ENCODE measurements around the gene MAPKAP1.

The MAPKAP1 gene

DNA sequence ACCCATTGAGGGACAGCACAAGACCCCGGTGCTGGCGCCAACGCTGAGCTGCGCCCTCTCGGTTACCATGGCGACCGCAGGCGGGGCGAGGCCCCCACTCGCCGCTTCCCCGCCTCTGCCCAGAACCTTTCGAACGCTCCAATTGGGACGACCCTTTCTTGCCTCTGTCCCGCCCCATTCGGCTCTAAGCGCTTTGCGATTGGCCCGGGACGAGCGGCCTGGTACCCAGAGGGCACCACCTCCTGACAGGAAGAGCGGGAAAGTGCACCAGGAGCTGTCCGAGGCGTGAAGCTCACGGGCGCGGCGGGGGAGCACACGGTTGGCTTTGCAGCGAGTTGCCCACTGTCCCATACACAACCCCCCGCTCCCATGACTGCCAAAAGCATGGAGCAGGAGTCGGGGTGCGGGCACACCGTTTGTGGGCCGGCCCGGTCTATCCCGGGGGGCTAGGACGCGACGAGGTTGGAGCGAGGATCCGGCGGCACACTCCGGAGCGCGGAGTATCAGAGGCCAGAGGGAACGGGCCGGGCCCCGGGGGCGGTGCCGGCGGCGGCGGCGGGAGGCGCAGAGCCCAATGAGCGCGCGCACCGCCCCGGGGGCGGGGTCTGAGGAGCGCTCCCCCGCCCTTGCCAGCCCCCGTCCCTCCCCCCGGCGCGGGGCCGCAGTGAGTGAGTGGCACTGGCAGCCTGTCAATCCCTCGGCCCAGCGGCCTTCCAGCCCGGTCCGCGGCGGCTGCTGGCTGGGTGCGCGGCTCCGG, 39.2 kb upstream of the MAPKAP1 start:
- TF ChIP-seq, protein P1, sequence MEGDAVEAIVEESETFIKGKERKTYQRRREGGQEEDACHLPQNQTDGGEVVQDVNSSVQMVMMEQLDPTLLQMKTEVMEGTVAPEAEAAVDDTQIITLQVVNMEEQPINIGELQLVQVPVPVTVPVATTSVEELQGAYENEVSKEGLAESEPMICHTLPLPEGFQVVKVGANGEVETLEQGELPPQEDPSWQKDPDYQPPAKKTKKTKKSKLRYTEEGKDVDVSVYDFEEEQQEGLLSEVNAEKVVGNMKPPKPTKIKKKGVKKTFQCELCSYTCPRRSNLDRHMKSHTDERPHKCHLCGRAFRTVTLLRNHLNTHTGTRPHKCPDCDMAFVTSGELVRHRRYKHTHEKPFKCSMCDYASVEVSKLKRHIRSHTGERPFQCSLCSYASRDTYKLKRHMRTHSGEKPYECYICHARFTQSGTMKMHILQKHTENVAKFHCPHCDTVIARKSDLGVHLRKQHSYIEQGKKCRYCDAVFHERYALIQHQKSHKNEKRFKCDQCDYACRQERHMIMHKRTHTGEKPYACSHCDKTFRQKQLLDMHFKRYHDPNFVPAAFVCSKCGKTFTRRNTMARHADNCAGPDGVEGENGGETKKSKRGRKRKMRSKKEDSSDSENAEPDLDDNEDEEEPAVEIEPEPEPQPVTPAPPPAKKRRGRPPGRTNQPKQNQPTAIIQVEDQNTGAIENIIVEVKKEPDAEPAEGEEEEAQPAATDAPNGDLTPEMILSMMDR (IDR thresholded peaks at IDR 0.05; ENCODE audit: low read depth, low read length, poor library complexity, severe bottlenecking), result no peak
- TF ChIP-seq EZH2phosphoT487 (IDR thresholded peaks at IDR 0.05; ENCODE audit: borderline replicate concordance, low read length), result no peak
- Histone ChIP-seq H3K4me3 (ENCODE audit: low read length) (peak overlapping the region; percentile 77), H3K9me2 (replicated peaks; ENCODE audit: control insufficient read depth, low read length) (no peaks in the 10 kb centered on the region), H3K79me2 (ENCODE audit: control insufficient read depth, low read length) (peaks cover 31% of the 10 kb centered on the region), H3F3A (ENCODE audit: control insufficient read depth, insufficient read depth) (peaks cover 14% of the 10 kb centered on the region; the same call in 1 of the 2 replicates), H3K27ac (ENCODE audit: low read depth, low read length) (peak overlapping the region; percentile 71), H3K4me1 (ENCODE audit: control insufficient read depth, low read length) (peaks cover 38% of the 10 kb centered on the region), H4K20me1 (ENCODE audit: control insufficient read depth, insufficient read depth, low read depth, low read length) (0 out of 2 replicates have a peak, but pooled peaks cover 11% of the 10 kb centered on the region), H3K9me3 (ENCODE audit: control insufficient read depth, insufficient read depth, low read length) (no peaks in the 10 kb centered on the region), H3K27me3 (ENCODE audit: control insufficient read depth, low read length) (peaks cover 12% of the 10 kb centered on the region), H3K4me2 (ENCODE audit: low read length) (peak overlapping the region; percentile 87), H3K36me3 (ENCODE audit: control insufficient read depth, low read length) (peaks cover 28% of the 10 kb centered on the region)

DNA sequence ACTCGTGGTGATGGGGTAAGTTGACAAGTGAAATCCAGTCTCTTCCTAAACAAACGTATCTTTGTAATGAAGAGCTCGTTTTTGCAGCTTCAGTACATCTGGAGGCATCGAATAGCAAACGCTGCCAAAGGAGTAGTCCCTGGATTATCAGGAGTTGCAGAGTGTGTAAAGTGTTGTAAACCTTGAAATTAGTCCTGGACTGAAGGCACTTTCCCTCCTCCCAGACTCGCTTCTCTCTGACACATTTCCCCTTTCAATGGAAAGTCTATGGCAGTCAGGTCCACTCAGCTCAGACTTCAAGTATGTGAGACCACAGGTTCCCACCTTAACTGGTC, 38.6 kb upstream of the MAPKAP1 start:
- Histone ChIP-seq H3K4me3 (ENCODE audit: low read length) (peak overlapping the region; percentile 77), H3K27me3 (ENCODE audit: control insufficient read depth, low read length) (peaks cover 12% of the 10 kb centered on the region), H3F3A (ENCODE audit: control insufficient read depth, insufficient read depth) (peaks cover 14% of the 10 kb centered on the region; the same call in 1 of the 2 replicates), H3K79me2 (ENCODE audit: control insufficient read depth, low read length) (peaks cover 30% of the 10 kb centered on the region), H3K27ac (ENCODE audit: low read depth, low read length) (no peak overlapping the region), H3K36me3 (ENCODE audit: control insufficient read depth, low read length) (peaks cover 25% of the 10 kb centered on the region), H3K4me1 (ENCODE audit: control insufficient read depth, low read length) (peaks cover 36% of the 10 kb centered on the region), H3K9me3 (ENCODE audit: control insufficient read depth, insufficient read depth, low read length) (no peaks in the 10 kb centered on the region), H4K20me1 (ENCODE audit: control insufficient read depth, insufficient read depth, low read depth, low read length) (0 out of 2 replicates have a peak, but pooled peaks cover 11% of the 10 kb centered on the region), H3K4me2 (ENCODE audit: low read length) (peak overlapping the region; percentile 87), H3K9me2 (replicated peaks; ENCODE audit: control insufficient read depth, low read length) (no peaks in the 10 kb centered on the region)
- no peak for TF ChIP-seq EZH2phosphoT487 (IDR thresholded peaks at IDR 0.05; ENCODE audit: borderline replicate concordance, low read length)
- TF ChIP-seq, protein P1 (IDR thresholded peaks at IDR 0.05; ENCODE audit: low read depth, low read length, poor library complexity, severe bottlenecking), result no peak

DNA sequence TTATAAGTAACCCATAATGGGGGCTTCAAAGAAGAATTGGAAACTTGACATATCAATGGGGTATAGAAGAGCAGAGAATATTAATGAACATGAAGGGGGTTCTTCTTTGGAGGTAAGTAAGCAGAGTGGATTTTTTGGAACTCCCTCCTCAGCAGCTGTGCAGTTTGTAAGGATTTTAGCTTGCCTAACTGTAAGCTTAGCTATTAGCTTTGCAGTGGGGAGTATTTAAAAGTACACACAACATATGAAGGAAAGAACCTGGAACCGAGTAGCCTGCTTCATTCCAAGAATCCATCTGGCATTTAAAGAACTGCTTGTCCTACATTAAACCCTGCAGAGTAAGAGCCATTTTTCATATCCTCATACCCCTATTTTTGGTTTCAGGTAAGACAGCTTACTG, 38.0 kb upstream of the MAPKAP1 start:
- TF ChIP-seq, protein P1 (IDR thresholded peaks at IDR 0.05; ENCODE audit: low read depth, low read length, poor library complexity, severe bottlenecking), result no peak
- no peak for TF ChIP-seq EZH2phosphoT487 (IDR thresholded peaks at IDR 0.05; ENCODE audit: borderline replicate concordance, low read length)
- Histone ChIP-seq H3K27ac (ENCODE audit: low read depth, low read length) (no peak overlapping the region), H3K4me2 (ENCODE audit: low read length) (no peak overlapping the region), H3K4me1 (ENCODE audit: control insufficient read depth, low read length) (peaks cover 33% of the 10 kb centered on the region), H3F3A (ENCODE audit: control insufficient read depth, insufficient read depth) (peaks cover 9% of the 10 kb centered on the region; the same call in 1 of the 2 replicates), H3K4me3 (ENCODE audit: low read length) (peak overlapping the region; percentile 77; the same call in 1 of the 2 replicates), H4K20me1 (ENCODE audit: control insufficient read depth, insufficient read depth, low read depth, low read length) (0 out of 2 replicates have a peak, but pooled peaks cover 7% of the 10 kb centered on the region), H3K79me2 (ENCODE audit: control insufficient read depth, low read length) (peaks cover 25% of the 10 kb centered on the region), H3K9me3 (ENCODE audit: control insufficient read depth, insufficient read depth, low read length) (no peaks in the 10 kb centered on the region), H3K9me2 (replicated peaks; ENCODE audit: control insufficient read depth, low read length) (no peaks in the 10 kb centered on the region), H3K27me3 (ENCODE audit: control insufficient read depth, low read length) (peaks cover 12% of the 10 kb centered on the region), H3K36me3 (ENCODE audit: control insufficient read depth, low read length) (peaks cover 19% of the 10 kb centered on the region)
